Measurements from ENCODE around the gene TLL2. TPM values are rescaled to one million over a fixed set of nuclear protein-coding genes. Genes with fewer than 3 reads are reported as not detected.

TLL2 gene
- total RNA-seq, 1 donor from 2014 or later = 0.25 TPM

DNA sequence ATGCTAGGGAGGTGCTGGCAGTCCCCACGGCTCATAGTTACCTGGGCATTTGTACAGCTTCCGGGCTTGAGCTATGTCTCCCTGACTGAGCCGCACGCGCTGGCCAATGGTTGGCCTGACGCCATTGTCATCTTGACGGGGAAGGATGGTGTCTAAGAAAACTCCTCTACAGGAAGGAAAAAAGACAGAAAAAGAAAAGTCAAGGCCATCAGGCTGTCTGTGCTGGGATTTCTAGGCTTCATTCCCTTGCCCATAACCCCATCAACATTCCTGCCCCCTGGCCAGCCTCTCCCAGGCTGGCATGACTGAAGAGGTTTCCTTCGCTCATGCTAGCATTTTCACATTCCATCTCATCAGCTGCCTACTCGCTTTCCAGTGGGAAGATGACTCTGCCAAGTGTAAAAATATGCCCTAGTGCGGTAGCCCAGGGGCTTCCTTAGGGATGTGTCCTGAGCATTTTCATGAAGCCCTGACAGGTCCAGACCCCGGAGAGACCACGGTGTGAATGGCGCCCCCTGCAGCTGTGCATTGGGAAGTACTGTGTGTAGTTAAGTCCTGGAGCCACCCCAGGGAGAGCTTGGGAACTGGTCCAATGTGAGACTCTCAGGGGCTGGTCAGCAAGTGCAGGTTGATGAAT is 100.5 kb downstream of the TLL2 start:
- Histone ChIP-seq H3K4me1 (peaks cover 16% of the 10 kb centered on the region), H3K27me3 (no peaks in the 10 kb centered on the region), H3K4me3 (no peak overlapping the region), H3K36me3 (no peaks in the 10 kb centered on the region), H3K9me3 (no peaks in the 10 kb centered on the region), H3K27ac (no peak overlapping the region)
- peak in 1 of 2 donors; percentile 52 for DNase-seq (ENCODE audit: extremely low spot score in 2 of 2)
- TF ChIP-seq POLR2A (IDR thresholded peaks at IDR 0.05) (no peak), POLR2AphosphoS5 (IDR thresholded peaks at IDR 0.05; ENCODE audit: insufficient read depth in 1 of 2, low read depth in 1 of 2) (no peak)
- TF ChIP-seq, protein P1, sequence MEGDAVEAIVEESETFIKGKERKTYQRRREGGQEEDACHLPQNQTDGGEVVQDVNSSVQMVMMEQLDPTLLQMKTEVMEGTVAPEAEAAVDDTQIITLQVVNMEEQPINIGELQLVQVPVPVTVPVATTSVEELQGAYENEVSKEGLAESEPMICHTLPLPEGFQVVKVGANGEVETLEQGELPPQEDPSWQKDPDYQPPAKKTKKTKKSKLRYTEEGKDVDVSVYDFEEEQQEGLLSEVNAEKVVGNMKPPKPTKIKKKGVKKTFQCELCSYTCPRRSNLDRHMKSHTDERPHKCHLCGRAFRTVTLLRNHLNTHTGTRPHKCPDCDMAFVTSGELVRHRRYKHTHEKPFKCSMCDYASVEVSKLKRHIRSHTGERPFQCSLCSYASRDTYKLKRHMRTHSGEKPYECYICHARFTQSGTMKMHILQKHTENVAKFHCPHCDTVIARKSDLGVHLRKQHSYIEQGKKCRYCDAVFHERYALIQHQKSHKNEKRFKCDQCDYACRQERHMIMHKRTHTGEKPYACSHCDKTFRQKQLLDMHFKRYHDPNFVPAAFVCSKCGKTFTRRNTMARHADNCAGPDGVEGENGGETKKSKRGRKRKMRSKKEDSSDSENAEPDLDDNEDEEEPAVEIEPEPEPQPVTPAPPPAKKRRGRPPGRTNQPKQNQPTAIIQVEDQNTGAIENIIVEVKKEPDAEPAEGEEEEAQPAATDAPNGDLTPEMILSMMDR (IDR thresholded peaks at IDR 0.05) = no peak
- intact Hi-C loops (cut with DNase I) = no loop called here

- Histone ChIP-seq H3K4me3 (no peak overlapping the region), H3K27me3 (no peaks in the 10 kb centered on the region), H3K36me3 (no peaks in the 10 kb centered on the region), H3K4me1 (peaks cover 11% of the 10 kb centered on the region), H3K27ac (no peak overlapping the region), H3K9me3 (no peaks in the 10 kb centered on the region)
- intact Hi-C loops (cut with DNase I) = no loop called here
- DNase-seq (ENCODE audit: extremely low spot score in 2 of 2) = no peak
- TF ChIP-seq, protein P1 (IDR thresholded peaks at IDR 0.05) = no peak
- TF ChIP-seq POLR2AphosphoS5 (IDR thresholded peaks at IDR 0.05; ENCODE audit: insufficient read depth in 1 of 2, low read depth in 1 of 2) = no peak
- TF ChIP-seq POLR2A (IDR thresholded peaks at IDR 0.05) = no peak
These were observed 101.9 kb downstream of the TLL2 start for GRCh38 chr10:96411716-96412320.

GRCh38 chr10:96410296-96410695 is 103.4 kb downstream of the TLL2 start:
- Histone ChIP-seq H3K4me3 (no peak overlapping the region), H3K9me3 (no peaks in the 10 kb centered on the region), H3K36me3 (no peaks in the 10 kb centered on the region), H3K27me3 (no peaks in the 10 kb centered on the region), H3K4me1 (no peaks in the 10 kb centered on the region), H3K27ac (no peak overlapping the region)
- peak; percentile 47 to 58 for DNase-seq (ENCODE audit: extremely low spot score in 2 of 2)
- TF ChIP-seq, protein P1 (IDR thresholded peaks at IDR 0.05) = no peak
- no peak for TF ChIP-seq POLR2A (IDR thresholded peaks at IDR 0.05)
- no peak for TF ChIP-seq POLR2AphosphoS5 (IDR thresholded peaks at IDR 0.05; ENCODE audit: insufficient read depth in 1 of 2, low read depth in 1 of 2)
- intact Hi-C loops (cut with DNase I) = no loop called here

GRCh38 chr10:96408201-96408600 is 105.5 kb downstream of the TLL2 start:
- TF ChIP-seq POLR2AphosphoS5 (IDR thresholded peaks at IDR 0.05; ENCODE audit: insufficient read depth in 1 of 2, low read depth in 1 of 2) = no peak
- TF ChIP-seq, protein P1 (IDR thresholded peaks at IDR 0.05) = no peak
- TF ChIP-seq POLR2A (IDR thresholded peaks at IDR 0.05) = no peak
- Histone ChIP-seq H3K9me3 (no peaks in the 10 kb centered on the region), H3K4me1 (no peaks in the 10 kb centered on the region), H3K4me3 (no peak overlapping the region), H3K27me3 (no peaks in the 10 kb centered on the region), H3K36me3 (no peaks in the 10 kb centered on the region), H3K27ac (no peak overlapping the region)
- DNase-seq (ENCODE audit: extremely low spot score in 2 of 2) = no peak
- intact Hi-C loops (cut with DNase I) = no loop called here

- intact Hi-C loops (cut with DNase I) = no loop called here
- no peak for TF ChIP-seq POLR2A (IDR thresholded peaks at IDR 0.05)
- TF ChIP-seq POLR2AphosphoS5 (IDR thresholded peaks at IDR 0.05; ENCODE audit: insufficient read depth in 1 of 2, low read depth in 1 of 2) = no peak
- TF ChIP-seq, protein P1 (IDR thresholded peaks at IDR 0.05) = no peak
- H3K36me3 ChIP-seq = no peaks in the 10 kb centered on the region
- H3K27me3 ChIP-seq = no peaks in the 10 kb centered on the region
- DNase-seq (ENCODE audit: extremely low spot score in 2 of 2) = peak in 1 of 2 donors; percentile 69
- no peak overlapping the region for H3K27ac ChIP-seq
- no peaks in the 10 kb centered on the region for H3K9me3 ChIP-seq
- H3K4me3 ChIP-seq = no peak overlapping the region
- H3K4me1 ChIP-seq = no peaks in the 10 kb centered on the region
These were observed 106.1 kb downstream of the TLL2 start for GRCh38 chr10:96407560-96408069.
